DMS 273 (cell line): ENCODE measurements around the gene SMTNL1.

Experiments used
- DNase-seq: peaks from one replicate; lab custom pipeline; 2025; ENCODE audit not compliant: unreplicated experiment; lab: John Stamatoyannopoulos, UW

Gene SMTNL1

DNA sequence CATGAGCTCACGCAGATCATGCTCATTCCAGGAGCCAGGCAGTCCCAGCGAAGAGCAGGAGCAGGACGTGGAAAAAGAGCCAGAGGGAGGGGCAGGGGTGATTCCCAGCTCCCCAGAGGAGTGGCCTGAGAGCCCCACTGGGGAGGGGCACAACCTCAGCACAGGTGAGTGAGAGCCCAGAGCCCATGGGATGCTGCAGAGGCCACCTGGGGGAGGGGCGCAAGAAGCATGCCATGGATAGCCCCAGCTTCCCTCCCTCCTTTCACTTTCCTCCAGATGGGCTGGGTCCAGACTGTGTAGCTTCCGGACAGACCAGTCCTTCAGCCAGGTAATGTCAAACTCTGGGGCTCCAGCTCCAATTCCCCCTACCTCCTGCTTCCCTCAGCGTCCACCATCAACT is 6.2 kb downstream of the SMTNL1 start:
- no peak for DNase-seq

- DNase-seq = no peak
These were observed 7.2 kb downstream of the SMTNL1 start for GRCh38 chr11:57544566-57544965.

DNA sequence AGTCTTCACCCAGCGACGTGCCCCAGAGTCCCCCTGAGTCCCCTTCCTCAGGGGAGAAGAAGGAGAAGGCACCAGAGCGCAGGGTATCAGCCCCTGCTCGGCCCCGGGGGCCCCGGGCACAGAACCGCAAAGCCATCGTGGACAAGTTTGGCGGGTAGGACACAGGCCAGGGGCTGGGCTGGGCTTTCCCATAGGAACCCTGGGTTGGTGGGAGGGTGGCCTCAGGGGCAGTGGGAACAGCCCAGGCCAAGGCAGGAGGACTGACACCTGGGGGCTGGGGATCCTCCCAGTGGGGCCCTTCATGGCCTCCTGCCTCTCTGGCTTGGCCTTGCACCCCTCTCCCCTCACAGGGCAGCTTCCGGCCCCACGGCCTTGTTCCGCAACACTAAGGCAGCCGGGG is 8.5 kb downstream of the SMTNL1 start:
- DNase-seq = no peak

DNA sequence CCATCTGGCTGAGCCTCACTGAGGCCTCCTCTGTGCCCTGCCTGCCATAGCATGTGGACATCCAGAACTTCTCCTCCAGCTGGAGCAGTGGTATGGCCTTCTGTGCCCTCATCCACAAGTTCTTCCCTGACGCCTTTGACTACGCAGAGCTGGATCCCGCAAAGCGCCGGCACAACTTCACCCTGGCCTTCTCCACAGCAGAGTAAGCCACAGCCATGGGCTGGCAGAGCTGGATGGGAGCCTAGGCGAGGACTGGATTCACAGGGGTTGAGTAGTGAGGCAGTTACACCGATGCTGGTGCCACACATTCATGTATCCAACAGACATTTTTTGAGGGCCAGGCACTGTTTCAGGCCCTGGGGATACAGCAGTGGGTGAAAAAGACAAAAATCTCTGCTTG is 9.1 kb downstream of the SMTNL1 start:
- no peak for DNase-seq

GRCh38 chr11:57546869-57547475 is 9.6 kb downstream of the SMTNL1 start:
- DNase-seq = peak; percentile 24

DNA sequence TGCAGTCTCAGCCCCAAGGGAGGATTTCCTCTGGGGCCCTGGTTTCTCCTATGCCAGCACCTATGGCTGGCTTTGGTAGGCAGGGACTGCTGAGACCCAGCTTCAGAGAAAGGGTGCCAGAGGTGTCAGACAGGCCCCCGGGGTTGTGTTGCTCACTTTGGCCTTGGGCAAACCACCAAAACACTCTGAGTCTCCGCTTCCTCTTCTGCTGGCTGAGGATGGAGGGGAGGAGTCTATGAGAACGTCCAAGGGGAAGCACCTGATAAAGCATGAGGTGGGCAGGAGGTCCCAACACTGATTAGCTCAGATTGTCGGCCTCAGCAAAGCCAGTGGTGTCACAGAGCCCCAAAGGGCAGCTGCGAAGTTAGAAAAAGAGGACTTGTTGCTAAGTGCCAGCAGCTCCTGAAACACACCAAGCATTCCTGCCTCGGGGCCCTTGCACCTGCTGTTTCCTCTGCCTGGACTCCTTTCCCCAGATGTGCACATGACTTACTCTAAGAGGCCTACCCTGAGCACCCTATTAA is 10.5 kb downstream of the SMTNL1 start:
- no peak for DNase-seq

- no peak for DNase-seq
These were observed 12.6 kb downstream of the SMTNL1 start for GRCh38 chr11:57549983-57550382.

DNA sequence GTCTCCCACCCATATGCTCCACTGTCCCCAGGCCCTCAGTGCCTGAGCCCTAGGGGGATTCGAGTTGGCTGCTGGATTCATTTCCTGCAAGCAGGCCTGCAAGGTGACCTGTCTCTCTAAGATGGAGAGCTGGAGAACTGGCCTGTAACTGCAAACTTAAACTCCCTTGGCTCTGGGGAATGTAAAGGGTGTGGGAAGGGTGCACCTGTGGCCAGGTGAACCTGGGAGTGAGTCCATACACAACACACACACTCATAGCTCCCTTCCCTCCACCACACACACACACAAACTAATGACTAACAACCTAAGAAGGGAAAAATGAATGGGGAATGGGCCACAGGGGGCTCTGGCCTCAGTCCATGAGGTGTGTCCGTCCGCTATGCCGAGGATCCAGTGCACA is 14.5 kb downstream of the SMTNL1 start:
- no peak for DNase-seq

DNA sequence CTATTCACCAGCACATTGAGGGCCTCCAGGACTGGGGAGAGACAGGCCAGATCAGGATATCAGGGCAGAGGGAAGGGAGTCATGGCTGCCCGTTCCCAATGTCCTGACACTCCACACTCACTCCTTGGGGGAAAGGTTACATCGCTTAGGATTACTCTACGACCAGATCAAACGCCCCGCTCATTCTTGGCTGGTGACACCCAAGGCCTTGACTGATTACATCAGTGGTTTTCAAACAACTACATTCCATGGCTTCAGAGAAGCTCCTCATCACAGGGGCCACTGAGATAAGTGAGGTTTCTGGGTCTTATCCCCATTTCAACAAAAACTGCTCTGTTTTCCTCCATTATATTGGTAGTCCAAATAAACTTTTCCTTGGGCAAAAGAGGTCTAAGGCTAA is 15.1 kb downstream of the SMTNL1 start:
- DNase-seq = no peak

DNA sequence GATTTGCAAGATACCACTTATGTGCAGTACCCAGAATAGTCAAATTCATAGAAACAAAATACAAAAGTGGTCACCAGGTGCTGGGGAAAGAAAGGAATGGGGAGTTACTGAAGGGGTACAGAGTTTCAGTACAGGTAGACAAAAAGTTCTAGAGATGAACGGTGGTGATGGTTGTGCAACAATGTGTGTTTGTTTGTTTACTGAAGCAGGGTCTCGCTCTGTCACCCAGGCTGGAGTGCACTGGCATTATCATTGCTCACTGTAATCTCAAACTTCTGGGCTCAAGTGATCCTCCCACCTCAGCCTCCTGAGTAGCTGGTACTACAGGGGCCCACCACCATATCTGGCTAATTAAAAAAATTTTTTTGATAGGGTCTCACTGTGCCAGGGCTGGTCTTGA is 18.0 kb downstream of the SMTNL1 start:
- DNase-seq = no peak

- no peak for DNase-seq
These were observed 18.6 kb downstream of the SMTNL1 start for GRCh38 chr11:57556041-57556440.

DNA sequence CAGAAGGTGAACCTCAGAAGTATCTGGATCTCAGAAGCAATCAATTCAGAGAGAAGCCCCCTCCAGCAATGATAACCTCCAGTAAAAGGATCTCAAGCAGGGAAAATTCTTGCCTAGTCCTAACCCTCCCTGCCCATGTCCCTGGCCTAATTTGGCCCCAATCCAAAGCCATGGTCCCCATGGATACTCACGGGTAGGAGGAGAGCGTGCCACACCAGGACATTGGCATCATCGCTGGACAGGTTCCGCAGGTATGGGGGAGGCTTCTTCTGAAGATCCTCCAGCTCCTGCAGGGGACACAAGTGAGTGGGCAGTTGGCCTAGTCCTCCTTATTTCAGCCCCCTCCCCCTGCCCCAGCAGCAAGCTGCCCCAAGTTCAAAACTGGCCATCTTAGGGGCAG is 22.8 kb downstream of the SMTNL1 start:
- DNase-seq = no peak

DNA sequence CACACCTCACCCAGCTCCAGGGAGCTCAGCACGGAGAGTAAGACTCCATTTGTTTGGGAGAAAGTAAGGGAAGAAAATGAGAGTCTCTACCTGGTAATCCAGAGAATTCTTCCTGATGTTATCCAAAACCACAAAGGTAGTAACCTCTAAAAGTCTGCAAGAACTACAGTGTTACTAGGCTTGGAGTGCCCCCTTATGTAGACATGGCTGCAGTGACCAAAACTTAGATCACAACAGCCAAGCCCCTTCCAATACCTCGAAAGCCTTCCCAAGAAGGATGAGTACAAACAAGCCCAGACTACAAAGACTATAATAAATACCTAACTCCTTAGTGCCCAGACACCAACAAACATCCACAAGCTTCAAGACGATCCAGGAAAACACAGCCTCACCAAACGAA is 25.2 kb downstream of the SMTNL1 start:
- DNase-seq = peak; percentile 16

- no peak for DNase-seq
These were observed 28.9 kb downstream of the SMTNL1 start for GRCh38 chr11:57566005-57566904.

DNA sequence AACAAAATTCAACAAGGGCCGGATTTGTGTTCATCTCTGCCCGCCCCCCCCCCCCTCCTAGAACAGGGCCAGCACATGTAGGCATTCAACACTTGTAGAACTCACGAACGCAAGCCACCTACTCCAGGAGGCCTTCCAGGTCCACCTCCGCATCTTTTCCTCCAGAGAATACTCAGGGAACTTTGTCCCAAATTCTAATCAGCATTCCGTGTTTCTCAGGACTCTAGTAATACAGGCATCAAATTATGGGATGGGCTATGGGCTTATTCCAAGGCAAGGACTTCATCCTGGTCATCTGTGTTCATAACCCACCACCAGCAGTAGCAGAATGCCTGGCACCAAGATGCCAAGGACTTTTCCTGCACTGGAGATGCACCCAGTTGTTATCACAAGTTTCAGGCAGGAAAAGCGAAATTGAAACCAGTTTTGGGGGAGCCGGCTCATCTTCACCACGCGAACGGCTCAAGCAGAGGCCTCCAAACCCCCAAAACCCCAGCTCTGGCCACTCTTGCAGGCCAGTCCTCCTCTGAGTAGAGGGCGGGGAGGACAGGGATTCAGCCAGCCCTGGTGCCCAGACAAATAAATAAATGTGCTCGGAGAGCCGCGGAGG is 29.6 kb downstream of the SMTNL1 start:
- no peak for DNase-seq

- DNase-seq = peak; percentile 84
These were observed 30.3 kb downstream of the SMTNL1 start, which contains the start of gene UBE2L6 for GRCh38 chr11:57567515-57568329. UBE2L6 (minus strand) TSS chr11:57567672; CDS start chr11:57567611, 61 bp downstream.

DNA sequence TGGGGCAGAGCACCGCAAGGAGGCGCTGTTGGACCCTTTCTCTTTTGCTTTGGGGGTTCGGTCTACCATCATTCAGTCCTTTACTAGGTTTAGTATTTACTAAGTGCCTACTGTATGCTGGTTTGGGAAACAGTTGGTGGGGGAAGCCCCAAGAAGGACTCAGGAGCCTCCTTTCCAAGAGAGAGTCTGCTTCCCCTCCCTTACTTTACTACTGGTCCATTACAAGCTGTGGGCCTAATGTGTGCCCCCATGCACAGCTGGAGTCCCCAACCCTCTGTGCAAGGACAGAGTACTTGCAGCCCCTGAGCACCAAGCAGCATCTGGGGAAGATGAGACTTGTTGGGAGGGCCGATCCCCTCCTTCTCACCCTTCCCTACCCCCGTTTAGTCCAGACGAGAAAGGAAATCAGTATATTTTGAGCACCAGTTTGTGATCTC is 31.0 kb downstream of the SMTNL1 start:
- DNase-seq = no peak

- DNase-seq = no peak
These were observed 34.2 kb downstream of the SMTNL1 start for GRCh38 chr11:57571606-57572005.

- DNase-seq = no peak
These were observed 36.7 kb downstream of the SMTNL1 start for GRCh38 chr11:57574061-57574460.

- no peak for DNase-seq
These were observed 46.9 kb downstream of the SMTNL1 start for GRCh38 chr11:57584341-57584740.

- DNase-seq = no peak
These were observed 47.9 kb downstream of the SMTNL1 start for GRCh38 chr11:57585301-57585700.
